ENCODE data around the gene MLNR.

Gene MLNR

DNA sequence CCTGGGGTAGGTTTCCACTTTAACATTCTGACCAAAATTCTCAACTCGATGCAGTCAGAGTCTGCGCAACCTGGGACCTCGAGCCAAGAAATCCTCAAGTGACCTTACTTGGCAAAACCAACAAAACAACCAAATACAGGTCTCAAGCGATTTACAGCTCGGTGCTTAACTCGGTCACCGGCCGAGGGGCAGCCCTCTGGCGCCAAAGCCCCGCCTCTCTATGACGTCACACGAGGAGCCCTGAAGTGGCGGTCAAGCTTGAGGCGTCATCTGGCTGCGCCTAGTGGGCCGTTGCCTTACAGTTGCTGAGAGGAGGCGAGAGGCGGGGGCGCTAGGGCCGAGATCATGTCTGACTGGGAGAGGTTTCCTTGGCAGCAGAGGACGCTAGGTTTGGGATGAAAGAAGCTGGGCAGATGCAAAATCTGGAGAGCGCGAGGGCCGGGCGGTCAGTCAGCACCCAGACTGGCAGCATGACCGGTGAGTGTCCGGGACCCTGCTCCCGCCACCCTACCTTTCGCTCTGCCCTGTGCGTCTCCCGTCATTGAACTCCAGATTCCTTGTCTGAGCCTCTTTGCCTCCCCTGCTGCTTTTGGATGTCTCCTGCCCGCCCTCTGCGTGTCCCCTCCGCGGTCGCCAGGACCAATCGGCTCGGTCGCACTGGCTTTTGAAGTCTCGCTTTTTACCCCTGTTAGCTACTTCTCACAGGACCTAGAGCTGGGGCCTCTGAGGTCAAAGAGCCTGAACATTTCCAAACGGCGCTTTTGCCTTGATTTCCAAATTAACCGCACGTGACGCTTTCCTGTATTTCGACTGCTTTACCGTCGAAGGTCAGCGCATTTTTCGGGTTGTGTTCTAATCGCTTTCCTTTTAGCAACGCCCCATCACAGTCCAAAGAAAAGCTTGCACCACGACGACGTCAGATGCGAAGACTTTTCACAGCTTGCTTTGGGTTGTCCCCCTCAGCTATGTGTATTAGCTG, 27.8 kb downstream of the MLNR start, which contains the start of gene CDADC1:
Gene CDADC1 (plus strand): TSS at position 283 of the 979 bp plus-strand sequence. CDS start 113 bp downstream, at position 396.
- no peak for TF ChIP-seq ZNF274 (IDR thresholded peaks at IDR 0.05; ENCODE audit: low read depth, low read length)
- H3K4me3 ChIP-seq (ENCODE audit: low read length), result peak within 1 kb of the TSS; percentile 75

DNA sequence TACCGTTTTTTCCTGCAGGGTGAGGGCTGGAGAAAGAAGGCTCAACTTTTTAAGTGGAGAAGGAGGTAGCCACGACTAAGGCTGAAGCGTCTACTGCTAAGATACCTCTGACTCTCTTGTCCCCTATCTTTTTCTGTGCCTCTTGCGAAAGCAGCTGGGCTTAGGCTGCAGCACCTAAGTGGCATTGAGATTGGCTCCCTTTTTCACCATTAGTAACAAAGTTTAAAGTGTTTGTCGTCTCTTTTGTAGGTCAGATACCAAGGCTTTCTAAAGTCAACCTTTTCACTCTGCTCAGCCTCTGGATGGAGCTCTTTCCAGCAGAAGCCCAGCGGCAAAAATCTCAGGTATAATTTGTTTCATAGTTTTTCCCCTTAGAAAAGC, 28.5 kb downstream of the MLNR start:
- no peak for TF ChIP-seq ZNF274 (IDR thresholded peaks at IDR 0.05; ENCODE audit: low read depth, low read length)
- H3K4me3 ChIP-seq (ENCODE audit: low read length), result peak overlapping the region; percentile 75

DNA sequence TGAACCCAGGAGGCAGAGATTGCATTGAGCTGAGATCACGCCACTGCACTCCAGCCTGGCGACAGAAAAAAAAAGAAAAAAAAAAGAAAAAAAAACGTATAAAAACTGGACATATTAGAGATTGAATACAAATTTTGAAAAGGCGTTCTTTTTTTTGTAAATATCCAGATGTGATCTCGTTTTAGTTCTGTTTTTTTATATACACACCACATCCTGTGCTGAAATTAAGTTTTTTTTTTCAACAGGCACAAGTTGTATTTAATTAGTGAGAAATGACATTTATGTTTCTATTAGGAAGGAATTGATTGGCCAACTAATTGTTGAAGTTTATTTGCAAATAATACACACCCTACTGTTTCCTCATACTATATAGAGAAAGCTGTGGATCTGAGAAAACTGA, 31.2 kb downstream of the MLNR start:
- TF ChIP-seq ZNF274 (IDR thresholded peaks at IDR 0.05; ENCODE audit: low read depth, low read length), result no peak
- H3K4me3 ChIP-seq (ENCODE audit: low read length), result no peak overlapping the region

DNA sequence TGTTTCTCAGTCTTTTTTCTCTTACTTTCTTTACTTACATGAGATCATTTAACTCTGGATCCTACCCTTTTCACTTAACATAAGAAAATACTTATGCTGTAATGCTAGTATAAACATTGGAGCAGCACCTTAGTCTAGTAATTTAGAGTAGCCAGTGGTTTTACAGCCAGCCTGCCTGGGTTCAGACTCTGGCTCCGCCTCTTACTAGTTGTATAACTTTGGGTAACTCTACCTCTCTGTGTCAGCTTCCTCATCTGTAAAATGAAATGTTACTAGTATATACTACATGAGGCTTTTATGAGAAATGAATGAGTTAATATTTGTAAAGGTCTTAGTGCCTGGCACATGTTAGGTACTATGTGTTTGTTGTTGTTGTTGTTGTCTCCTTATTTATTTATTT, 33.2 kb downstream of the MLNR start:
- no peak for TF ChIP-seq ZNF274 (IDR thresholded peaks at IDR 0.05; ENCODE audit: low read depth, low read length)
- H3K4me3 ChIP-seq (ENCODE audit: low read length), result no peak overlapping the region

DNA sequence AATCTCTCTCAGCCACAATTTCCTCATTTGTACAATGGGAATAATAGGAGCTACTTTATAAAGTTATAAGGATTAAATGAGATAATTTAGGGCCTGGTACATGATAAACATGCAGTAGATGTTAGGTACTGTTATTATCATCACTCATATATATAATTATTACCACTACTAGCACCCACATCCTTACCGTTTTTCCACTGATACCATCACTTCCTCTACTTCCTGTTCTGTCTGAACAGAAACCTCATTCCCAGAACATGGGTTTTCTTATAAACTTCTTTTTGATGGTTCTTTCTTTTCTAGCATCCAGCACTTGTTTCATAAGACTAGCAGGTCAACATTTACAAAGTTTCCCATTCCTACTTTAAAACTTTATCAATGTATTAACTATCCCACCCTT, 33.9 kb downstream of the MLNR start:
- TF ChIP-seq ZNF274 (IDR thresholded peaks at IDR 0.05; ENCODE audit: low read depth, low read length), result no peak
- no peak overlapping the region for H3K4me3 ChIP-seq (ENCODE audit: low read length)

DNA sequence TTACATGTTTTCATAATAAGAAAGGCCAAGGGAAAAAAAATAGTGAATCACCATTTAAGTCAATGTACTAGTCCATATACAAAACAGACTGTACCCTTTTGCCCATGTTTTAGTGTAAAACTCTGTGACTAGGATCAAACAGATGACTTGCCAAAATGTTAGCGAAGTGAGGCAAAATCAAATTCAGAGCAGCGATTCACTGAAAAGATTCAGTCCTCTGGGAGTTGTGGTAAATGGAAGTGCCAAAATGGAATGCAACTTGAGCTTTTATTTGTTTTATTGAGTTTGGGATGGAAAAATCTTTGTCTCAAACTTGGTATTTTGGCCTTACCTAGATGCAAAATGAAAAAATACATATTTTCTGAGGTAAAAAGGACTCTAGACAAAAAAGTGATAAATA, 36.7 kb downstream of the MLNR start:
- no peak for TF ChIP-seq ZNF274 (IDR thresholded peaks at IDR 0.05; ENCODE audit: low read depth, low read length)
- H3K4me3 ChIP-seq (ENCODE audit: low read length), result no peak overlapping the region

DNA sequence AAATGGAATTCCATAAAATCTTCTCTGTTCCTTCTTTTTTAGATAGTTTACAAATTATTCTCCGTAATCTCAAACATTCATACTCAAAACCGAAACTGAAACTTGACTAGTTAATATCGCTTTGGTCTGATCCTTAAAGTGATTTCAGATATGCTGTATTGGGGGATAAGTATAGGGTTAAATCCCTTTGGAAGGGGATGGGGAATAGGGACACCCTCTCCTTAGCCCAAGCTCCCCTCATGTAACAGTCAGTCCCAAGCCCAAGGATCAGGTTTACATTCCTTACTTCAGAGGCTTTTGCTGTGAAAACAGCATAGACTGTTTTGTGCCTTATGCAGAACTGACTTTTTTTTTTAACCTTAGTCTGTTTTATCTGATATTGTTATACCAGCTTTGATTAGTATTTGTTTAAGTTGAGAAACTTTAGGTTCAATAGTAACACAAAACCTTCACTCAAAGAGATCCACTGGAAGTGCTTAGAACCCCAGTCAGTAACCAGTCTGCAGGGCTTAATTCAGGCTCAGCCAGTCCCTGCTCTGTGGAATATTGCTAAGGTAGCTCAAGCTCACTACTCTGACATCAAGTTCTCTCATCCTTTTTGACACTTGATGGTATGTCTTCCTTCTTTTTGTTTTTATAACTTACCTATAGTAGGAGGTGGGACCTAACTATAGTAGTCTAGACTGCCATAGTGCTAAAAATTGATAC, 38.1 kb downstream of the MLNR start:
- TF ChIP-seq ZNF274 (IDR thresholded peaks at IDR 0.05; ENCODE audit: low read depth, low read length), result no peak
- peak overlapping the region; percentile 45; the same call in 1 of the 2 replicates for H3K4me3 ChIP-seq (ENCODE audit: low read length)

DNA sequence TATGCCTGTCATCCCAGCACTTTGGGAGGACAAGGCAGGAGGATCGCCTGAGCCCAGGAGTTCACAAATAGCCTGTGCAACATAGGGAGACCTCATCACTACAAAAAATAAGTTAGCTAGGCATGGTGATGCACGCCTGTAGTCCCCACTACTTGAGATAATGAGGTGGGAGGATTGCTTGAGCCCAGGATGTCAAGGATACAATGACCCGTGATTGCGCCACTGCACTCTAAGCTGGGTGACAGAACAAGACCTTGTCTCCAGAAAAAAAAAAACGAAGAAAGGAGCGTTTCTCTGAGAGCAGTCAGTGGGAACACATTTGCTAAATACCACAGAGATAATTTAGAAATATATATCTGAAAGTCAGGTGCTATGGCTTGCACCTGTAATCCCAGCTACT, 39.4 kb downstream of the MLNR start:
- no peak overlapping the region for H3K4me3 ChIP-seq (ENCODE audit: low read length)
- TF ChIP-seq ZNF274 (IDR thresholded peaks at IDR 0.05; ENCODE audit: low read depth, low read length), result no peak

DNA sequence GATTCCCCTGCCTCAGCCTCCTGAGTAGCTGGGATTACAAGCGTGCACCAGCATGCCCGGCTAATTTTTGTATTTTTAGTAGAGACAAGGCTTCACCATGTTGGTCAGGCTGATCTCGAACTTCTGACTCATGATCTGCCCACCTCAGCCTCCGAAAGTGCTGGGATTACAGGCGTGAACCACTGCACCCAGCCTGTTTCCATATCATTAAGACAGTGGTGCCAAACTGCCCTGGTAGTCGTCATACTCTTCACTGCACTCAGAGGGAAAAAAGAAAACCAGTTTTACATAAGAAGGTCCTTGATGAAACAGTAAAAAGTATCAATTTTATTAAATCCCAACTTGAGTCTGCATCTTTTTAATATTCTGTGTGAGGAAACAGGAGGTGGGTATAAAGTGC, 42.5 kb downstream of the MLNR start:
- no peak for TF ChIP-seq ZNF274 (IDR thresholded peaks at IDR 0.05; ENCODE audit: low read depth, low read length)
- no peak overlapping the region for H3K4me3 ChIP-seq (ENCODE audit: low read length)

DNA sequence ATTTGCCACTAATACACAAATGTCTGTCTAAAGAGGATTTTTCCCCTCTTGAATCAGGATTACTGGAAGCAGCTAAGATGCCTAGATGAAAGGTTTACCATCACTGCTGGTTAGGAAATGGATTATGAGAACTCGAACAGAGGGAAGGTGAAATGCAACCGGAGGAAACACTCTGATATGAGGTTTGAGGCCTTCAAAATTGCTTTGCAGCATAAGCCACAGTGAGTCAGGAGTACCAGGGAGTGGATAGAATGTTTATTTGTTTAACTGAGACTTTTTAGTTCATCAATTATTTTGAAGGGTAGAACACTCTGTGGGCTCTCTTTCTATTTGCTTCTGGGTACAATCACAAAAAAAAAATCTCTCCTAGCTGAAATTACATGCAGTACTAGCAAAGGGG, 45.7 kb downstream of the MLNR start:
- no peak overlapping the region for H3K4me3 ChIP-seq (ENCODE audit: low read length)
- TF ChIP-seq ZNF274 (IDR thresholded peaks at IDR 0.05; ENCODE audit: low read depth, low read length), result no peak

DNA sequence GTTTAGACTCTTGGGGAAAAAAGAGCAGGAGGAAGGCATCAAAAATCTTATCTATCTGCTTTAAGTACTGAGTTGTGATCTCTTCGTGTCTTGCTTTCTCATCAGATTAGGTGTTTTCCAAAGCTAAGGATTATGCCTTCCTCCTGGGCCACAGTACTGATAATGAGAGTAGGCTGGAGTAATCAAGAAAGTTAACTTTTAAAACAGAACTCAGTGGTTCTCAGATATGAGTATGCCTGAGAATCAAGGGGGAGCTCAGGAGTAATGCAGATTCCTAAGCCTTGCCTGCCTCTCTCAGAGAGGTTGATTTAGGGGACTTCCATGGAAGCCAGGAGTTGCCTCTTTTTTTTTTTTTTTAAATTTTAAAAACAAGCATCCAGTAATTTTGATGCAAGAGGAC, 51.1 kb downstream of the MLNR start:
- TF ChIP-seq ZNF274 (IDR thresholded peaks at IDR 0.05; ENCODE audit: low read depth, low read length), result no peak

More for the DNA sequence above, 51.1 kb downstream of the MLNR start:
- H3K4me3 ChIP-seq (ENCODE audit: low read length), result no peak overlapping the region

Data from GM08714 (cell line).